Smooth muscle cell (in vitro differentiated cells): ENCODE data around the gene ULK2. TPM values are rescaled to one million over a fixed set of nuclear protein-coding genes. Genes with fewer than 3 reads are reported as not detected.
"Not testable (repeated sequence)": the region's sequence is repeated elsewhere in the genome, so short reads cannot be mapped to it uniquely, and the experiment has no call there.

Experiments
- DNase-seq: peaks from one replicate; lab custom pipeline; 2025; ENCODE audit not compliant: unreplicated experiment; lab: John Stamatoyannopoulos, UW
- H2AFZ ChIP-seq: fragments of 200-600 bp; sonication (generic); 2 replicates; pipeline ENCODE4 v1.6.0; 2016; ENCODE audit warnings: antibody characterized with exemption, low read depth, mild to moderate bottlenecking
- H3F3A ChIP-seq: fragments of 200-600 bp; sonication (generic); 2 replicates; pipeline ENCODE4 v1.6.0; 2017; ENCODE audit warnings: antibody characterized with exemption, low read depth
- H3K27ac ChIP-seq: fragments of 200-600 bp; sonication (generic); 2 replicates; pipeline ENCODE4 v1.5.1; 2016; ENCODE audit warnings: low read depth, mild to moderate bottlenecking
- H3K27me3 ChIP-seq: fragments of 200-600 bp; sonication (generic); 2 replicates; pipeline ENCODE4 v1.6.1; 2016; ENCODE audit warnings: low read depth, mild to moderate bottlenecking
- H3K36me3 ChIP-seq: fragments of 200-600 bp; sonication (generic); 2 replicates; pipeline ENCODE4 v1.5.1; 2016; ENCODE audit warnings: low read depth
- H3K4me1 ChIP-seq: fragments of 200-600 bp; sonication (generic); 2 replicates; pipeline ENCODE4 v1.5.1; 2016; ENCODE audit warnings: low read depth
- H3K4me2 ChIP-seq: fragments of 200-600 bp; sonication (generic); 2 replicates; pipeline ENCODE4 v1.6.0; 2016; ENCODE audit warnings: mild to moderate bottlenecking
- H3K4me3 ChIP-seq: fragments of 200-600 bp; sonication (generic); 2 replicates; pipeline ENCODE4 v1.5.1; 2016; ENCODE audit warnings: mild to moderate bottlenecking
- H3K79me2 ChIP-seq: fragments of 200-600 bp; sonication (generic); 2 replicates; pipeline ENCODE4 v1.6.0; 2016; ENCODE audit warnings: low read depth, mild to moderate bottlenecking
- H3K9ac ChIP-seq: fragments of 200-600 bp; sonication (generic); 2 replicates; pipeline ENCODE4 v1.6.0; 2016; ENCODE audit warnings: low read depth
- H3K9me3 ChIP-seq: fragments of 200-600 bp; sonication (generic); replicated peaks from 2 replicates; pipeline ENCODE4 v1.5.1; 2016; ENCODE audit warnings: low read depth
- H4K20me1 ChIP-seq: fragments of 200-600 bp; sonication (generic); 2 replicates; pipeline ENCODE4 v1.6.0; 2016; ENCODE audit warnings: low read depth
- WGBS: methylation state at CpG from one replicate; pipeline ENCODE4 v1.1.7; 2016; ENCODE audit warnings: low lambda C conversion rate; 5-methylcytosine and 5-hydroxymethylcytosine counted together
- polyA plus RNA-seq: library from polyadenylated mRNA; unstranded; fragments of >200 nt; fragmentation: Nextera tagmentation; extraction: Ambion mirVana; gene quantifications from 2 replicates; pipeline ENCODE4 v1.2.1, GENCODE V29; 2016
- total RNA-seq: library from RNA; depleted of rRNA; stranded (reverse); fragments of >200 nt; gene quantifications from 2 replicates; pipeline ENCODE4 v1.2.3, GENCODE V29; 2014
- TF ChIP-seq, protein P1 (sequence below): fragments of 200-600 bp; sonication (generic); IDR thresholded peaks from 2 replicates; pipeline ENCODE4 v1.5.1; 2017; ENCODE audit warnings: borderline replicate concordance, mild to moderate bottlenecking, antibody characterized with exemption; ENCODE audit not compliant: insufficient read depth, poor library complexity, severe bottlenecking

ULK2 gene
- total and polyA plus RNA-seq, 2 experiments from 2014 or later = 9.7 to 24.0 TPM

DNA sequence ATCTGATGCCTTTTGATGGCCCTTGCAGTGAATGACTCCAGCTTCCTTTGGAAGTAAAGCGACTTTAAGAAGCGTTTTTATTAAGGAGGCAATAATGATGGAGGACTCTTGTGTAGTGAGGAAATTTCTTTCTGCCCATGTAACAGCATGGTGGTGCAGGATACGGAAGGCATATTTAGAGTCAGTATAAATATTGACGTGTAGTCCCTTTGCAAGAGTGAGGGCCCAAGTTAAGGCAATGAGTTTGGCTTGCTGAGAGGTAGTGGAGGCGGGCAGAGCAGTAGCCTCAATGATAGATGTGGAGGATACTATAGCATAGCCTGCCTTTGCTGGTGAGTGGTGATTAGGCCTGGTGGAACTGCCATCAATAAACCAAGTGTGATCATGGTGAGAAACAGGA, 22.3 kb upstream of the ULK2 start:
- H3K79me2 ChIP-seq, H2AFZ ChIP-seq, H3K27me3 ChIP-seq, H3K9ac ChIP-seq, H4K20me1 ChIP-seq, H3K4me1 ChIP-seq, H3F3A ChIP-seq, H3K36me3 ChIP-seq, DNase-seq, H3K9me3 ChIP-seq, H3K4me3 ChIP-seq, H3K27ac ChIP-seq, H3K4me2 ChIP-seq: not testable (repeated sequence)
- 92% methylated on average over 5 of the region's 5 CpGs for WGBS

DNA sequence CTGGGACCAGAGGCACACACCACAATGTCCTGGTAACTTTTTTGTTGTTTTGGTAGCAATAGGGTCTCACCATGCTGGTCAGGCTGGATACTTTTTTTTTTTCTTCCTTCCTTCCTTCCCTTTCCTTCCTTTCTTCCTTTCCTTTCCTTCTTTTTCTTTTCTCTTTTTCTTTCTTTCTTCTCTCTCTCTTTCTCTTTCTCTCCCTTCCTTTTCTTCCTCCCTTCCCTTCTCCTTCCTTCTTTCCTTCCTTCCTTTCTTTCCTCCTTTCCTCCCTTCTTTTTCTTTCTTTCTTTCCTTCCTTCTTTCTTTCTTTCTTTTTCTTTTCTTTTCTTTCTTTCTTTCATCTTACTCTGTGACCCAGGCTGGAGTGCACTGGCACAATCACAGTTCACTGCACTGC, 18.4 kb upstream of the ULK2 start:
- Histone ChIP-seq H3K9me3 (no peaks in the 10 kb centered on the region), H3K27me3 (no peaks in the 10 kb centered on the region), H3F3A (no peaks in the 10 kb centered on the region), H3K4me1 (no peaks in the 10 kb centered on the region), H3K36me3 (no peaks in the 10 kb centered on the region), H4K20me1 (no peaks in the 10 kb centered on the region), H3K27ac (no peak overlapping the region), H3K4me2 (no peak overlapping the region), H3K79me2 (no peaks in the 10 kb centered on the region), H3K4me3 (no peak overlapping the region), H3K9ac (no peak overlapping the region), H2AFZ (no peak overlapping the region)
- TF ChIP-seq, protein P1, sequence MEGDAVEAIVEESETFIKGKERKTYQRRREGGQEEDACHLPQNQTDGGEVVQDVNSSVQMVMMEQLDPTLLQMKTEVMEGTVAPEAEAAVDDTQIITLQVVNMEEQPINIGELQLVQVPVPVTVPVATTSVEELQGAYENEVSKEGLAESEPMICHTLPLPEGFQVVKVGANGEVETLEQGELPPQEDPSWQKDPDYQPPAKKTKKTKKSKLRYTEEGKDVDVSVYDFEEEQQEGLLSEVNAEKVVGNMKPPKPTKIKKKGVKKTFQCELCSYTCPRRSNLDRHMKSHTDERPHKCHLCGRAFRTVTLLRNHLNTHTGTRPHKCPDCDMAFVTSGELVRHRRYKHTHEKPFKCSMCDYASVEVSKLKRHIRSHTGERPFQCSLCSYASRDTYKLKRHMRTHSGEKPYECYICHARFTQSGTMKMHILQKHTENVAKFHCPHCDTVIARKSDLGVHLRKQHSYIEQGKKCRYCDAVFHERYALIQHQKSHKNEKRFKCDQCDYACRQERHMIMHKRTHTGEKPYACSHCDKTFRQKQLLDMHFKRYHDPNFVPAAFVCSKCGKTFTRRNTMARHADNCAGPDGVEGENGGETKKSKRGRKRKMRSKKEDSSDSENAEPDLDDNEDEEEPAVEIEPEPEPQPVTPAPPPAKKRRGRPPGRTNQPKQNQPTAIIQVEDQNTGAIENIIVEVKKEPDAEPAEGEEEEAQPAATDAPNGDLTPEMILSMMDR = no peak
- DNase-seq = no peak

DNA sequence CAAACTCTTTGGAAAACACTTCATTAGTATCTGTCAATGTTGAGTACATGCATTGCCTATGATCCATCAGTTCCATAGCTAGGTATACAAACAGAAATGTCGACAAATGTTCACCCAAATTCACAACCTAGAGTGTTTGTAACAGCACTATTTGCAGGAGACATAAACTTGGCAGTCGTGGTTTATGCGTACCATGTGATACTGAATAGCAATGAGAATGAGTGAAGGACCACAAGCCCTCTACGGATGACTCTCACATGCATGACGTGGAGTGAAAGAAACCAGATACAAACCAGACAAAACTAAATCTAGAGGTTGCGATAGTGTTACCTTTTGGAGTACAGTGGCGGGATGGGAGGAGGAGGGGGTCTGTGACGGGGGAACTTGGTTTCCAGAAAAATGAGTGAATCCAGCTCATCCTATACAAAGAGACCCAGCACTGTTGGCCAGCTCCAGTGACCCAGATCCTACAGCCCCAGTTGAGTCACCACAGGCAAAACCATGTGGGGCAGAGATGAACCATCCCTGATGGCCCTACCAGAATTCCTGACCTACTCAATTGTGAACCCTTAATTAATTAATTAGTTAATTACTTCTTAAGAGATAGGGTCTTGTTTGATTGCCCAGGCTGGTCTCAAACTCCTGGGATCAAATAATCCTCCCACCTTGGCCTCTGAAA, 15.9 kb upstream of the ULK2 start:
- no peaks in the 10 kb centered on the region for H3K79me2 ChIP-seq
- no peaks in the 10 kb centered on the region for H3K9me3 ChIP-seq
- H2AFZ ChIP-seq = no peak overlapping the region
- WGBS = 95% methylated on average over 8 of the region's 8 CpGs
- no peak overlapping the region for H3K4me3 ChIP-seq
- H3F3A ChIP-seq = no peaks in the 10 kb centered on the region
- H3K4me1 ChIP-seq = no peaks in the 10 kb centered on the region
- no peak overlapping the region for H3K4me2 ChIP-seq
- H4K20me1 ChIP-seq = no peaks in the 10 kb centered on the region
- TF ChIP-seq, protein P1 = no peak
- no peak overlapping the region for H3K27ac ChIP-seq
- no peaks in the 10 kb centered on the region for H3K36me3 ChIP-seq
- H3K27me3 ChIP-seq = no peaks in the 10 kb centered on the region
- DNase-seq = no peak
- H3K9ac ChIP-seq = no peak overlapping the region

DNA sequence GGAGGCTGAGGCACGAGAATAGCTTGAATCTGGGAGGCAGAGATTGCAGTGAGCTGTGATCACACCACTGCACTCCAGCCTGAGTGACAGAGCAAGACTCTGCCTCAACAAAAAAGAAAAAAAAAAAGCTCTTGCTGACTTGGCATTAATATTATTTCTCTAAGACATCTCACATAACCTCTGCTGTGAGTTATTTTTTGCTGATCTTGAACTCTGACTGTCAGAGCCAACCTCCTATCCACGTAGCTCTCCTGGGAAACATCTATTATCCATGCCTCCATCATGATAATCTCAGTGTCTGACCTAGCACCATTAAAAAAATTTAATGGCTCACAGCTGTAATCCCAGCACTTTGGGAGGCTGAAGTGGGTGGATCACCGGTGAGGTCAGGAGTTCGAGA, 12.7 kb upstream of the ULK2 start:
- Histone ChIP-seq H3K9ac (no peak overlapping the region), H3F3A (no peaks in the 10 kb centered on the region), H3K27me3 (no peaks in the 10 kb centered on the region), H2AFZ (no peak overlapping the region), H3K36me3 (no peaks in the 10 kb centered on the region), H3K9me3 (no peaks in the 10 kb centered on the region), H3K4me2 (no peak overlapping the region), H3K79me2 (no peaks in the 10 kb centered on the region), H3K4me3 (no peak overlapping the region), H3K4me1 (no peaks in the 10 kb centered on the region), H3K27ac (no peak overlapping the region), H4K20me1 (no peaks in the 10 kb centered on the region)
- WGBS = 92% methylated on average over 4 of the region's 4 CpGs
- DNase-seq = no peak
- TF ChIP-seq, protein P1 = no peak
